Measurements from ENCODE around the gene TJP3.

DNA sequence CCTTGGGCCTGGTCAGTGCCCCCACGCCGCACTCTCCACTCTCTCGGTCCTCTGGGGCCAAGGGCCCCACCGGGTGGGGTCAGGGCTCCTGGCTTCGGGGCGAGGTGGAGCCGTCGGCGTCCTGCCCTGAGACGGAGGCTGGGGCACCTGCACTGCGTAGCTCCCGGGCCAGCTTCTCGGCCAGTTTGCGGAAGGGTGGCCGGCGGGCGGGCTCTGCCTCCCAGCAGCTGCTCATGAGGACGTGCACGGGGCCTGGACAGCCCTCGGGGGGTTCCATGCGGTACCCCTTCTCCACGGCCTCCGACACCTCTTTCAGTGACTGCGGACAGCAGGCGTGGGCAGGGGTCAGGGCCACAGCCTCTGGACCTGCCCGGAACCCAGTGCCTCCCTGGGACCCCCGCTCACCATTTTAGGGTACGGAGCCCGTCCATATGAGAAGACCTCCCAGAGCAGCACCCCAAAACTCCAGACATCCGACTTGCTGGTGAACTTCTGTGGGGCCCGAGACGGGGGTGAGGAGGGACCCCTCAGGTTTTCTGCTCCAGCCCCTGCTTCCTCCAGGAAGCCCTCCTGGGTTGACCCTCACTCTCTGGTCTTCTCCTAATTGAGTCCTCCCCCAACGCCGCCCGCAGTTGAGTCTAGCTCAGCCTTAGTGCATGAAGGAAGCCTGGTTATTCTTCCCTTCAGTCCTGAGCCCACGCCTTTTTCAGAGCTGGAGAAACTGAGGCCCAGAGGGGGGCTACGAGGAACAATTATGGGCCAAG is 70.1 kb downstream of the TJP3 start:
- no peak for TF ChIP-seq EZH2phosphoT487 (IDR thresholded peaks at IDR 0.05; ENCODE audit: borderline replicate concordance, low read length)
- no peak for TF ChIP-seq CTCF (IDR thresholded peaks at IDR 0.05; ENCODE audit: low read depth, low read length, poor library complexity, severe bottlenecking)

Data from DOHH2 (cell line).